Right lobe of liver (tissue), 6 donors: ENCODE results near the gene SMARCD1. TPM values are rescaled to one million over a fixed set of nuclear protein-coding genes. Genes with fewer than 3 reads are reported as not detected.

Source experiments
- ATAC-seq, 4 donors: fragments of 200-7000 bp; cut with Tn5 transposase; one replicate each; pipeline ENCODE4 v1.9.1; 2020; ENCODE audit warnings: mild to moderate bottlenecking in 4 of 4, moderate library complexity in 4 of 4
- DNase-seq, 3 donors: peaks; one replicate each; pipeline ENCODE4 v3.0.0-alpha.2; 2020
- H3K27ac ChIP-seq, 3 donors: fragments of 200-600 bp; one replicate each; pipeline ENCODE4 v1.8.0; 2022
- H3K27me3 ChIP-seq, 2 donors: fragments of 200-600 bp; one replicate each; pipeline ENCODE4 v1.8.0; 2022
- H3K36me3 ChIP-seq, 4 donors: fragments of 200-600 bp; sonication (generic) in 1 of 4; one replicate each; pipeline versions ENCODE4 v1.5.1 to v1.8.0; 2017 to 2022; ENCODE audit warnings: control low read depth in 1 of 4
- H3K4me1 ChIP-seq, 4 donors: fragments of 200-600 bp; sonication (generic) in 1 of 4; one replicate each; pipeline versions ENCODE4 v1.5.1 to v1.8.0; 2017 to 2022; ENCODE audit warnings: control low read depth in 1 of 4
- H3K4me3 ChIP-seq, 3 donors: fragments of 200-600 bp; one replicate each; pipeline ENCODE4 v1.8.0; 2022
- H3K9me3 ChIP-seq, 4 donors: fragments of 200-600 bp; sonication (generic) in 1 of 4; one replicate each; pipeline versions ENCODE4 v1.5.1 to v1.8.0; 2017 to 2022; ENCODE audit warnings: control low read depth in 1 of 4
- POLR2A ChIP-seq: fragments of 450-650 bp; IDR thresholded peaks from one replicate; pipeline ENCODE4 v1.6.1; 2017; ENCODE audit warnings: antibody characterized with exemption, mild to moderate bottlenecking
- WGBS: methylation state at CpG from one replicate; pipeline ENCODE4 v1.1.6; 2018; ENCODE audit warnings: low coverage, low lambda C conversion rate; ENCODE audit not compliant: insufficient coverage; ENCODE audit errors: missing lambda C conversion rate; 5-methylcytosine and 5-hydroxymethylcytosine counted together
- intact Hi-C, 2 donors: fragments of 100-400 bp; cut with DNase I; formaldehyde crosslinking; loops; one replicate each; pipeline versions ENCODE4 v1.11.2 to v1.14.1; 2022
- total RNA-seq, 6 experiments: library from RNA; depleted of rRNA in 2 of 6; stranded (reverse); fragments of >200 nt in 2 of 6; fragmentation: NEBNext Ultra II Directional in 3 of 6; extraction: Animal tissue kit (Norgen Biotek cat#: 25700) in 3 of 6; gene quantifications; one replicate each; pipeline versions ENCODE4 v1.1.0 to v1.2.4, GENCODE V29; 2016 to 2023
- TF ChIP-seq, protein P1 (sequence below), 4 donors: fragments of 200-600 bp in 3 of 4; fragments of 450-650 bp in 1 of 4; IDR thresholded peaks; one replicate each; pipeline versions ENCODE4 v1.5.1 to v1.8.0; 2016 to 2022; ENCODE audit warnings: antibody characterized with exemption in 4 of 4, mild to moderate bottlenecking in 2 of 4
- donor health status: DM: no; HTN: yes; CAD: no.
- donor health status: DM: no; HTN: no; CAD: no.
- donor health status: DM: no; HTN: no; CAD: no.
- donor health status: DM: no; HTN: yes; CAD: no.
- donor health status: DM: no; HTN: yes; CAD: no.

SMARCD1 gene
- total RNA-seq, 6 experiments from 2014 or later: 13.3 to 35.0 (median 16.4) TPM

DNA sequence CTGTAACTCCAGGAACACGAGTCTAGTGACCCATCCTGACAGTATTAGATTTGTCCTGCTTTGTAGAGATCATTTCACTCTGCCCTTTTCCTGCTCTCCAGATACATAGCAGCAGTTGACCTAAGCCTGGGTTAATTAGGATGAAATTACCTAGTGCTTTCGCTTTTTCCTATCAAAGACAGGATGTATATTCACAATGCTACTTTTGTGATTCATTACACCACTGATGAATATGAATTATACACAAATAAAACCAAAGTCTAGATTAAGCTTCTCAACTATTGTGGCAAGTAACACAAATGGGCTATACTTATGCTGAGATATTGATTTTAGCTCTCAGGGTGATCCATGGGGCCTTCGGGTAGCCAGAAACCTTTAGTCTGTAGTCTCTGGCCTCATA, 64.2 kb downstream of the SMARCD1 start:
- ATAC-seq: no peak

More for the DNA sequence above, 64.2 kb downstream of the SMARCD1 start:
- Histone ChIP-seq H3K4me3 (no peak overlapping the region), H3K9me3 (no peaks in the 10 kb centered on the region), H3K27ac (no peak overlapping the region), H3K27me3 (no peaks in the 10 kb centered on the region), H3K4me1 (no peaks in the 10 kb centered on the region), H3K36me3 (no peaks in the 10 kb centered on the region)
- DNase-seq: no peak
- TF ChIP-seq, protein P1, sequence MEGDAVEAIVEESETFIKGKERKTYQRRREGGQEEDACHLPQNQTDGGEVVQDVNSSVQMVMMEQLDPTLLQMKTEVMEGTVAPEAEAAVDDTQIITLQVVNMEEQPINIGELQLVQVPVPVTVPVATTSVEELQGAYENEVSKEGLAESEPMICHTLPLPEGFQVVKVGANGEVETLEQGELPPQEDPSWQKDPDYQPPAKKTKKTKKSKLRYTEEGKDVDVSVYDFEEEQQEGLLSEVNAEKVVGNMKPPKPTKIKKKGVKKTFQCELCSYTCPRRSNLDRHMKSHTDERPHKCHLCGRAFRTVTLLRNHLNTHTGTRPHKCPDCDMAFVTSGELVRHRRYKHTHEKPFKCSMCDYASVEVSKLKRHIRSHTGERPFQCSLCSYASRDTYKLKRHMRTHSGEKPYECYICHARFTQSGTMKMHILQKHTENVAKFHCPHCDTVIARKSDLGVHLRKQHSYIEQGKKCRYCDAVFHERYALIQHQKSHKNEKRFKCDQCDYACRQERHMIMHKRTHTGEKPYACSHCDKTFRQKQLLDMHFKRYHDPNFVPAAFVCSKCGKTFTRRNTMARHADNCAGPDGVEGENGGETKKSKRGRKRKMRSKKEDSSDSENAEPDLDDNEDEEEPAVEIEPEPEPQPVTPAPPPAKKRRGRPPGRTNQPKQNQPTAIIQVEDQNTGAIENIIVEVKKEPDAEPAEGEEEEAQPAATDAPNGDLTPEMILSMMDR (IDR thresholded peaks at IDR 0.05): no peak
- no peak for TF ChIP-seq POLR2A
- 61% methylated on average over 3 of the region's 3 CpGs for WGBS
- intact Hi-C loops: no loop called here

Other genes with a start within 250 kb of the SMARCD1 start
- gene BCDIN3D, start 242.2 kb upstream of the SMARCD1 start, total RNA-seq: 1 to 10 TPM; 1.6 to 3.6 (median 2.6) TPM
- gene FAIM2, start 181.4 kb upstream of the SMARCD1 start, total RNA-seq: under 1 TPM in 1 of 6 experiments, not detected in 5; 0.16 TPM
- gene AQP2, start 134.6 kb upstream of the SMARCD1 start, total RNA-seq: not detected
- not detected for gene AQP5, start 123.5 kb upstream of the SMARCD1 start, total RNA-seq
- gene AQP6, start 112.4 kb upstream of the SMARCD1 start, total RNA-seq: under 1 TPM in 2 of 6 experiments, not detected in 4; 0.31 to 0.34 TPM
- 1 to 10 TPM; 2.8 to 5.4 (median 4.2) TPM for gene RACGAP1, start 59.8 kb upstream of the SMARCD1 start, total RNA-seq
- gene ASIC1, start 27.7 kb upstream of the SMARCD1 start, total RNA-seq: under 1 TPM in 4 of 6 experiments, not detected in 2; 0.07 to 0.19 (median 0.15) TPM
- gene GPD1, start 18.7 kb downstream of the SMARCD1 start, total RNA-seq: 100 to 1,000 TPM in 3 of 6 experiments, 10 to 100 TPM in 3; 43.6 to 210 (median 110) TPM
- gene COX14, start 26.9 kb downstream of the SMARCD1 start, total RNA-seq: 10 to 100 TPM; 37.7 to 67.5 (median 50.6) TPM
- 10 to 100 TPM in 2 of 6 experiments, 1 to 10 TPM in 4; 5.0 to 12.0 (median 8.0) TPM for gene CERS5, start 82.0 kb downstream of the SMARCD1 start, total RNA-seq
- gene LIMA1, start 198.2 kb downstream of the SMARCD1 start, total RNA-seq: 10 to 100 TPM in 5 of 6 experiments, 1 to 10 TPM in 1; 7.3 to 21.9 (median 13.1) TPM